ENCODE measurements around the gene GARRE1.
"Not testable (repeated sequence)": the region's sequence is repeated elsewhere in the genome, so short reads cannot be mapped to it uniquely, and the experiment has no call there.

The GARRE1 gene

GRCh38 chr19:34260771-34261173 lies 6.4 kb downstream of the GARRE1 start:
- DNase-seq: no peak

GRCh38 chr19:34261334-34262109 lies 7.2 kb downstream of the GARRE1 start:
- DNase-seq: no peak

GRCh38 chr19:34263745-34264237 lies 9.4 kb downstream of the GARRE1 start:
- DNase-seq: no peak

GRCh38 chr19:34265221-34265650 lies 10.9 kb downstream of the GARRE1 start:
- DNase-seq: no peak

GRCh38 chr19:34269081-34269480 lies 14.7 kb downstream of the GARRE1 start:
- no peak for DNase-seq

- no peak for DNase-seq
Observed at GRCh38 chr19:34269489-34269888, 15.1 kb downstream of the GARRE1 start.

- no peak for DNase-seq
Observed at GRCh38 chr19:34269968-34270621, 15.7 kb downstream of the GARRE1 start.

GRCh38 chr19:34273121-34273520 lies 18.8 kb downstream of the GARRE1 start:
- DNase-seq: no peak

- DNase-seq: no peak
Observed at GRCh38 chr19:34274284-34274826, 20.0 kb downstream of the GARRE1 start.

GRCh38 chr19:34274827-34275625 lies 20.7 kb downstream of the GARRE1 start:
- no peak for DNase-seq

- DNase-seq: no peak
Observed at GRCh38 chr19:34275705-34276104, 21.4 kb downstream of the GARRE1 start.

- DNase-seq: no peak
Observed at GRCh38 chr19:34276614-34277013, 22.3 kb downstream of the GARRE1 start.

GRCh38 chr19:34277244-34277643 lies 22.9 kb downstream of the GARRE1 start:
- no peak for DNase-seq

- DNase-seq: no peak
Observed at GRCh38 chr19:34278783-34279182, 24.4 kb downstream of the GARRE1 start.

- not testable (repeated sequence) for DNase-seq
Observed at GRCh38 chr19:34281444-34281843, 27.1 kb downstream of the GARRE1 start.

- DNase-seq: no peak
Observed at GRCh38 chr19:34282611-34283519, 28.5 kb downstream of the GARRE1 start.

- no peak for DNase-seq
Observed at GRCh38 chr19:34284505-34284904, 30.2 kb downstream of the GARRE1 start.

- no peak for DNase-seq
Observed at GRCh38 chr19:34287662-34288140, 33.3 kb downstream of the GARRE1 start.

- no peak for DNase-seq
Observed at GRCh38 chr19:34288381-34288780, 34.0 kb downstream of the GARRE1 start.

GRCh38 chr19:34291235-34291634 lies 36.9 kb downstream of the GARRE1 start:
- no peak for DNase-seq

- DNase-seq: no peak
Observed at GRCh38 chr19:34295103-34295502, 40.7 kb downstream of the GARRE1 start.
